ENCODE results near the gene WDR27. TPM values are rescaled to one million over a fixed set of nuclear protein-coding genes. Genes with fewer than 3 reads are reported as not detected.

WDR27 gene
- total RNA-seq, 2 donors from 2014 or later: 17.4 to 43.8 TPM

- Histone ChIP-seq H3K27me3 (no peaks in the 10 kb centered on the region), H3K9me3 (no peaks in the 10 kb centered on the region), H3K4me3 (no peak overlapping the region), H3K9ac (ENCODE audit: low read depth in 2 of 2, low read length in 2 of 2) (no peak overlapping the region), H3K4me1 (no peaks in the 10 kb centered on the region), H3K27ac (no peak overlapping the region), H3K36me3 (no peaks in the 10 kb centered on the region)
- intact Hi-C loops (cut with DNase I): no loop called here
- DNase-seq: no peak
- TF ChIP-seq, protein P1, sequence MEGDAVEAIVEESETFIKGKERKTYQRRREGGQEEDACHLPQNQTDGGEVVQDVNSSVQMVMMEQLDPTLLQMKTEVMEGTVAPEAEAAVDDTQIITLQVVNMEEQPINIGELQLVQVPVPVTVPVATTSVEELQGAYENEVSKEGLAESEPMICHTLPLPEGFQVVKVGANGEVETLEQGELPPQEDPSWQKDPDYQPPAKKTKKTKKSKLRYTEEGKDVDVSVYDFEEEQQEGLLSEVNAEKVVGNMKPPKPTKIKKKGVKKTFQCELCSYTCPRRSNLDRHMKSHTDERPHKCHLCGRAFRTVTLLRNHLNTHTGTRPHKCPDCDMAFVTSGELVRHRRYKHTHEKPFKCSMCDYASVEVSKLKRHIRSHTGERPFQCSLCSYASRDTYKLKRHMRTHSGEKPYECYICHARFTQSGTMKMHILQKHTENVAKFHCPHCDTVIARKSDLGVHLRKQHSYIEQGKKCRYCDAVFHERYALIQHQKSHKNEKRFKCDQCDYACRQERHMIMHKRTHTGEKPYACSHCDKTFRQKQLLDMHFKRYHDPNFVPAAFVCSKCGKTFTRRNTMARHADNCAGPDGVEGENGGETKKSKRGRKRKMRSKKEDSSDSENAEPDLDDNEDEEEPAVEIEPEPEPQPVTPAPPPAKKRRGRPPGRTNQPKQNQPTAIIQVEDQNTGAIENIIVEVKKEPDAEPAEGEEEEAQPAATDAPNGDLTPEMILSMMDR (IDR thresholded peaks at IDR 0.05): no peak
These were observed 17.3 kb upstream of the WDR27 start for GRCh38 chr6:169719117-169719516.

DNA sequence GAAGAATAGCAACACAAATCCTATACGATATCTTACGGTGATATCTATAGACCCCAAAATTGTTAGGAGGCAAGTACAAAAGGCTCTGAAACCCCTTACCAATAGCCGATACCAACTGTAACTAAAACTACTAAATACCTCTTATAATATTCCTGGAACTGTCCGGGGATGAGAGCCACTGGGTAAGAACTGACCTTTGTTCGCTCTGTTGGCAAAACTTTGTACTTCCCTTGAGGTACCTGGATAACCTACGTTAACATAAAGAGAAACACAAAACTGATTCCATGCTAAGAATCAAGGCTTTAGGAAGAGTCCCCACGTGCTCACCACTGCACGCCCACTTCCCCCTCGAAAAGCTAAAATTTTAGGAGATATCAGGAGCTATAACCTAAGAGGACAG, 12.8 kb upstream of the WDR27 start:
- H3K27ac ChIP-seq: no peak overlapping the region
- H3K36me3 ChIP-seq: no peaks in the 10 kb centered on the region
- no peak overlapping the region for H3K4me3 ChIP-seq
- no peaks in the 10 kb centered on the region for H3K27me3 ChIP-seq
- H3K9me3 ChIP-seq: no peaks in the 10 kb centered on the region
- no peak for DNase-seq
- no peaks in the 10 kb centered on the region for H3K4me1 ChIP-seq
- no peak overlapping the region for H3K9ac ChIP-seq (ENCODE audit: low read depth in 2 of 2, low read length in 2 of 2)
- TF ChIP-seq, protein P1 (IDR thresholded peaks at IDR 0.05): no peak
- intact Hi-C loops (cut with DNase I): no loop called here

DNA sequence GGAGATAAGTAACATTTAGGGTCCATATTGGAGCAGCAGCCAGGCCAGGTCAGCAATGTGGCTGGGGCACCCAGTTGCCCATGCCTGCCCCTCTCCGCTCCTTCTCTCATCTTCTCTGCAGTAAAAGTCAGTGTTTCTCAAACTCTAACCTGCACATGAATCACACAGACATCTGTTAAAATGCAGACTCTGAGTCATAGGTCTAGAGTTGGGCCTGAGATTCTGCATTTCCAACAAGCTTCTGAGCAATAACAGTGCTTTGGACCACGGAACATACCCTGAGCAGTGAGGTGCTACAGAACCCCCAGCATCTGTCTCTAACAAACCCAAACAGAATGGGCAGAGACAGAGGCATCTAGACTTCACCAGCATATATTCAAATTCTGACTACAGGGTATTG, 12.3 kb upstream of the WDR27 start:
- no peak for DNase-seq
- TF ChIP-seq, protein P1 (IDR thresholded peaks at IDR 0.05): no peak
- no peaks in the 10 kb centered on the region for H3K27me3 ChIP-seq
- intact Hi-C loops (cut with DNase I): no loop called here
- H3K9ac ChIP-seq (ENCODE audit: low read depth in 2 of 2, low read length in 2 of 2): no peak overlapping the region
- H3K9me3 ChIP-seq: no peaks in the 10 kb centered on the region
- no peak overlapping the region for H3K27ac ChIP-seq
- no peaks in the 10 kb centered on the region for H3K4me1 ChIP-seq
- no peaks in the 10 kb centered on the region for H3K36me3 ChIP-seq
- no peak overlapping the region for H3K4me3 ChIP-seq

DNA sequence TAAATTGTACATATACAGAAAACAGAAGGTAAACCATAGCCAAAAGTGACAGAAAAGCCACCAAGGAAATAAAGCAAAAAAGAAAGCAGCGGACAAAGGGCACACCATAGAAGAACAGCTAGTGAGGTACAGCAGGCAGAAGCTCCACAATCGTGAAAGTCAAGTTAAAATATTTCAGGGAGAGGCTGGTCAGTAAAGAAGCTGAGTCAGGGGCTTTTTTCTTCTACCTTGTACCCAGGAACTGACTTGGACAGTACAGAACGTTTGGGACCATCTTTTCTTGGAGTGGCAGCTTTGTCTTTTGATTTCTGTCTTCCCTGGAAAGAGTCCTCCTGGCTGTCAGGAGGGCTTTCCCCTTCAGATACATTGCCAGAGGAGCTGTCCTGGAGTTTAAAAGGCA, 8.2 kb upstream of the WDR27 start:
- no peaks in the 10 kb centered on the region for H3K36me3 ChIP-seq
- H3K4me3 ChIP-seq: no peak overlapping the region
- TF ChIP-seq, protein P1 (IDR thresholded peaks at IDR 0.05): no peak
- no peak for DNase-seq
- H3K9me3 ChIP-seq: no peaks in the 10 kb centered on the region
- no peak overlapping the region for H3K9ac ChIP-seq (ENCODE audit: low read depth in 2 of 2, low read length in 2 of 2)
- intact Hi-C loops (cut with DNase I): no loop called here
- no peaks in the 10 kb centered on the region for H3K4me1 ChIP-seq
- no peak overlapping the region for H3K27ac ChIP-seq
- H3K27me3 ChIP-seq: no peaks in the 10 kb centered on the region

GRCh38 chr6:169709293-169709692, 7.5 kb upstream of the WDR27 start:
- no peaks in the 10 kb centered on the region for H3K36me3 ChIP-seq
- no peak for DNase-seq

More at GRCh38 chr6:169709293-169709692, 7.5 kb upstream of the WDR27 start:
- Histone ChIP-seq H3K4me1 (no peaks in the 10 kb centered on the region), H3K4me3 (no peak overlapping the region), H3K27ac (no peak overlapping the region), H3K9ac (ENCODE audit: low read depth in 2 of 2, low read length in 2 of 2) (no peak overlapping the region), H3K27me3 (no peaks in the 10 kb centered on the region), H3K9me3 (no peaks in the 10 kb centered on the region)
- intact Hi-C loops (cut with DNase I): loop anchor here (10.0 kb wide), 1 partner anchor 46 kb away; the partner anchor contains the start of genes DYNLT2 and ERMARD
- TF ChIP-seq, protein P1 (IDR thresholded peaks at IDR 0.05): no peak
